SU-DHL-6 (cell line): ENCODE measurements around the gene MLST8.

Source experiments
- CTCF ChIP-seq: fragments of 200-600 bp; sonication (generic); IDR thresholded peaks from one replicate; pipeline ENCODE4 v1.5.1; 2017; ENCODE audit warnings: antibody characterized with exemption, mild to moderate bottlenecking, low read length, moderate library complexity; ENCODE audit not compliant: insufficient read depth, poor library complexity, severe bottlenecking
- EZH2phosphoT487 ChIP-seq: fragments of 200-600 bp; sonication (generic), shearing (Covaris generic); conservative IDR thresholded peaks from 2 replicates; pipeline ENCODE4 v1.6.1; 2018; ENCODE audit warnings: mild to moderate bottlenecking, antibody characterized with exemption, low read length, moderate library complexity, mixed read lengths

- TF ChIP-seq CTCF (no peak), EZH2phosphoT487 (no peak)
These were observed 6.2 kb upstream of the MLST8 start for GRCh38 chr16:2199095-2199494.
